CD4-positive, alpha-beta memory T cell (primary cell): Measurements from ENCODE around the gene DYSF. TPM values are rescaled to one million over a fixed set of nuclear protein-coding genes. Genes with fewer than 3 reads are reported as not detected.
"Not testable (repeated sequence)": the region's sequence is repeated elsewhere in the genome, so short reads cannot be mapped to it uniquely, and the experiment has no call there.

Source experiments
- CTCF ChIA-PET: fragments of 350-600 bp; sonication (Branson Sonifier 250); formaldehyde crosslinking; loops from one replicate; lab custom pipeline; 2021; ENCODE audit warnings: inconsistent platforms; ENCODE audit not compliant: partially characterized antibody; lab: Charles Lee
- POLR2A ChIA-PET: fragments of 350-600 bp; sonication (Branson Sonifier 250); formaldehyde crosslinking; loops from one replicate; lab custom pipeline; 2021; ENCODE audit not compliant: partially characterized antibody; lab: Charles Lee
- DNase-seq, 5 donors: peaks; one replicate each; pipeline versions ENCODE4 v3.0.0 to v3.0.0-alpha.2; 2020 to 2022; ENCODE audit warnings: mixed read lengths in 1 of 5
- H3K27ac ChIP-seq: one replicate; pipeline ENCODE4 v1.7.0; 2013; ENCODE audit warnings: low read depth, low read length
- H3K27me3 ChIP-seq: 2 replicates; pipeline ENCODE4 v1.7.0; 2013; ENCODE audit warnings: mild to moderate bottlenecking, low read length, moderate library complexity; ENCODE audit not compliant: insufficient read depth
- H3K36me3 ChIP-seq: 2 replicates; pipeline ENCODE4 v1.7.0; 2013; ENCODE audit warnings: mild to moderate bottlenecking, low read length, moderate library complexity; ENCODE audit not compliant: insufficient read depth
- H3K4me1 ChIP-seq: 2 replicates; pipeline ENCODE4 v1.7.0; 2013; ENCODE audit warnings: mild to moderate bottlenecking, low read length, moderate library complexity; ENCODE audit not compliant: insufficient read depth
- H3K4me3 ChIP-seq, 2 donors: one replicate each; pipeline ENCODE4 v1.7.0; 2013; ENCODE audit warnings: low read length in 2 of 2, mild to moderate bottlenecking in 1 of 2
- H3K9me3 ChIP-seq, 2 donors: one replicate each; pipeline ENCODE4 v1.7.0; 2013; ENCODE audit warnings: low read length in 2 of 2, control low read depth in 1 of 2; ENCODE audit not compliant: control insufficient read depth in 1 of 2
- H3K27ac Mint-ChIP-seq, 7 donors: one replicate each; pipeline ENCODE4 v1.8.0; 2020 to 2021; ENCODE audit warnings: mixed read lengths in 7 of 7, mild to moderate bottlenecking in 6 of 7, inconsistent platforms in 3 of 7, moderate library complexity in 3 of 7
- H3K27me3 Mint-ChIP-seq, 2 donors: one replicate each; pipeline ENCODE4 v1.8.0; 2020 to 2021; ENCODE audit warnings: mixed read lengths in 2 of 2
- H3K36me3 Mint-ChIP-seq, 2 donors: one replicate each; pipeline ENCODE4 v1.8.0; 2020 to 2021; ENCODE audit warnings: mixed read lengths in 2 of 2, inconsistent platforms in 1 of 2, mild to moderate bottlenecking in 1 of 2
- H3K4me1 Mint-ChIP-seq, 4 donors: one replicate each; pipeline ENCODE4 v1.8.0; 2020 to 2021; ENCODE audit warnings: mixed read lengths in 4 of 4, mild to moderate bottlenecking in 1 of 4
- H3K4me3 Mint-ChIP-seq, 8 donors: one replicate each; pipeline ENCODE4 v1.8.0; 2020 to 2021; ENCODE audit warnings: mixed read lengths in 8 of 8, mild to moderate bottlenecking in 7 of 8, moderate library complexity in 6 of 8, inconsistent platforms in 3 of 8
- H3K9me3 Mint-ChIP-seq, 8 donors: one replicate each; pipeline ENCODE4 v1.8.0; 2020 to 2021; ENCODE audit warnings: mixed read lengths in 8 of 8, mild to moderate bottlenecking in 5 of 8, inconsistent platforms in 3 of 8, moderate library complexity in 1 of 8
- intact Hi-C: fragments of 100-400 bp; cut with micrococcal nuclease; formaldehyde crosslinking; loops from one replicate; pipeline ENCODE4 v1.15.1; 2023
- polyA plus RNA-seq, 2 donors: library from polyadenylated mRNA; unstranded; fragments of 300-500 nt; fragmentation: Illumina TruSeq; gene quantifications; one replicate each; pipeline ENCODE4 v1.2.3, GENCODE V29; 2021
- total RNA-seq, 2 experiments: library from RNA; stranded (reverse); gene quantifications; one replicate each; pipeline ENCODE4 v1.2.3, GENCODE V29; 2021

DYSF gene
- total and polyA plus RNA-seq, 4 experiments from 2014 or later: 0.28 to 0.49 TPM; not detected in 2

DNA sequence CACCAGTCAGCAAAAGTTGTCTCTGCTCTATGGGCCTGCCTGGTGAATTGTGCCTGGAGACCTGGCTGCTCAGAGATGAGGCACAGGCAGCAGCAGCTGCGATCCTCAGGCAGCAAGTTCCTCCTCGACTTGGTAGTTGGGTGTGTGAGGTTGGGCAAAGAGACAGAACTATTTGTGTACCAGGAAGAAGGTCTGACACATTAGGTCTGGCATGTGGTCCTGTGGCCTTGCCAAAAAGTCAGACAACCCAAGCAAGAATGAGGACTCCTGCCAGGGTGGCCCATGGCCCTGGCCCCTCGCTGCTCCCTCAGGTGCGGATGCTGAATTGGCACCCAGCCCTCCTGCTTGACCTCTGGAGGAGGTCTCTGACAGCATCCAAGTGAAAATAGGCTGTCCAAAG, 192.7 kb downstream of the DYSF start:
- intact Hi-C loops: no loop called here
- H3K9me3 ChIP-seq: no peaks in the 10 kb centered on the region
- ChIA-PET POLR2A (no interaction called here), CTCF (no interaction called here)
- no peak overlapping the region for H3K4me3 ChIP-seq
- H3K36me3 ChIP-seq: no peaks in the 10 kb centered on the region
- Mint-ChIP-seq H3K4me1 (no peaks in the 10 kb centered on the region), H3K27me3 (peaks cover 20 to 32% of the 10 kb centered on the region in 2 donors), H3K9me3 (peaks cover 0 to 4% (median 0%) of the 10 kb centered on the region in 8 donors), H3K4me3 (no peak overlapping the region), H3K36me3 (no peaks in the 10 kb centered on the region), H3K27ac (no peak overlapping the region)
- no peak overlapping the region for H3K27ac ChIP-seq
- no peaks in the 10 kb centered on the region for H3K4me1 ChIP-seq
- no peaks in the 10 kb centered on the region for H3K27me3 ChIP-seq
- no peak for DNase-seq

DNA sequence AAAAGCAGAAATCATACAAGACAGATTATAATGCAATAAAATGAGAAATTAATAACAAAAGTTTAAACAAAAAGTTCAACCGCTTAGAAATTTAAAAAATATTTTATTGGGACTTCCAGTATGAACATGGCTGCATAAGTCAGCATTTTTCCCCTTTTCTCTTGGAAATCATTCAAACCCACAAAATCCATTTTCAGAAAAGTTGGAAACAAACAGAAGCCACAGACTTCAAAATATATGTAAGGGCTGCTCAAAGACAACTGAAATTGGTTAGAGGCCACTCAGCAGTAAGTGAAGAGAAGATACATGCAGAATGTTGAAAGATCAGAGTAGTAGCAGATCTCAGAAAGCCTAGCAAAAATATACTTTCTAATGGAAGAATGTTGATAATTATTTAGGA, 194.0 kb downstream of the DYSF start:
- CTCF ChIA-PET: no interaction called here
- peaks cover 15 to 27% of the 10 kb centered on the region in 2 donors for H3K27me3 Mint-ChIP-seq
- intact Hi-C loops: no loop called here

DNA sequence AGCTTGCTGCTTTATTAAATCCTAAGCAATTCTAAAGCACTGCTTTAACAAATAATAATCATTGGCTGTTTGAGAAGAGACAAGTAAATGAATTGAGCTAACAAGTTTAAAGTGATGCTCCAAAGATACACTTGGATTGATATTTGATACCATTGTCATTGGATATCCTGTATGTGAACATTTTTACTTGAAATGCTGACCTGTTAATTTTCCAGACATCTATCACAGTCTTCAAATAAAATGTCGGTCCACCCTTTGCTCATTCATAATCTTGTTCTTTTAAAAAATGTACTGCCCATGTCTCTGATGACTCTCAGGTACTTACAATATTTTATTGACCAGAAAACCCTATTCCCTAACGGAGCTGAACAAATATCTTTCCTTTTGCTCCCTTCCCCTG, 202.1 kb downstream of the DYSF start:
- Histone ChIP-seq H3K27ac (no peak overlapping the region), H3K36me3 (no peaks in the 10 kb centered on the region), H3K4me3 (no peak overlapping the region), H3K4me1 (no peaks in the 10 kb centered on the region), H3K27me3 (no peaks in the 10 kb centered on the region), H3K9me3 (no peaks in the 10 kb centered on the region)
- Mint-ChIP-seq H3K27me3 (peaks cover 0 to 4% of the 10 kb centered on the region in 2 donors), H3K27ac (no peak overlapping the region), H3K36me3 (peaks cover 0 to 4% of the 10 kb centered on the region in 2 donors), H3K9me3 (peaks cover 0 to 34% (median 20%) of the 10 kb centered on the region in 8 donors), H3K4me1 (no peaks in the 10 kb centered on the region), H3K4me3 (no peak overlapping the region)
- intact Hi-C loops: no loop called here
- no peak for DNase-seq
- ChIA-PET CTCF (no interaction called here), POLR2A (no interaction called here)

More for the DNA sequence above, 194.0 kb downstream of the DYSF start:
- Mint-ChIP-seq H3K9me3 (peaks cover 0 to 5% (median 0%) of the 10 kb centered on the region in 8 donors), H3K36me3 (no peaks in the 10 kb centered on the region), H3K4me3 (no peak overlapping the region), H3K4me1 (no peaks in the 10 kb centered on the region), H3K27ac (no peak overlapping the region)
- DNase-seq: no peak
- POLR2A ChIA-PET: no interaction called here
- no peak overlapping the region for H3K27ac ChIP-seq
- no peaks in the 10 kb centered on the region for H3K36me3 ChIP-seq
- H3K4me3 ChIP-seq: no peak overlapping the region
- H3K9me3 ChIP-seq: no peaks in the 10 kb centered on the region
- no peaks in the 10 kb centered on the region for H3K27me3 ChIP-seq
- H3K4me1 ChIP-seq: no peaks in the 10 kb centered on the region

DNA sequence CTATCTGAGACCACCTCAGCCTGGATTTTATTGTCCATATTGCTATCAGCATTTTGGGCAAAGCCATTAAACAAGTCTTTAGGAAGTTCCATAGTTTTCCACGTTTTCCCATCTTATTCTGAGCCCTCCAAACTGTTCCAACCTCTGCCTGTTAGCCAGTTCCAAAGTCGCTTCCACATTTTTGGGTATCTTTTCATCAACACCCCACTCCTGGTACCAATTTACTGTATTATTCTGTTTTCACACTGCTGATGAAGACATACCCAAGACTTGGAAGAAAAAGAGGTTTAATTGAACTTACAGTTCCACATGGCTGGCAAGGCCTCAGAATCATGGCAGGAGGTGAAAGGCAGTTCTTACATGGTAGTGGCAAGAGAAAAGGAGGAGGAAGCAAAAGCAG, 204.9 kb downstream of the DYSF start:
- H3K27me3 ChIP-seq, H3K4me1 Mint-ChIP-seq, H3K36me3 Mint-ChIP-seq, H3K27ac ChIP-seq, H3K9me3 ChIP-seq, intact Hi-C loops, H3K4me3 Mint-ChIP-seq, CTCF ChIA-PET, POLR2A ChIA-PET, H3K36me3 ChIP-seq, DNase-seq, H3K4me3 ChIP-seq, H3K27me3 Mint-ChIP-seq, H3K4me1 ChIP-seq, H3K27ac Mint-ChIP-seq: not testable (repeated sequence)
- peaks cover 0 to 32% (median 20%) of the 10 kb centered on the region in 8 donors for H3K9me3 Mint-ChIP-seq

DNA sequence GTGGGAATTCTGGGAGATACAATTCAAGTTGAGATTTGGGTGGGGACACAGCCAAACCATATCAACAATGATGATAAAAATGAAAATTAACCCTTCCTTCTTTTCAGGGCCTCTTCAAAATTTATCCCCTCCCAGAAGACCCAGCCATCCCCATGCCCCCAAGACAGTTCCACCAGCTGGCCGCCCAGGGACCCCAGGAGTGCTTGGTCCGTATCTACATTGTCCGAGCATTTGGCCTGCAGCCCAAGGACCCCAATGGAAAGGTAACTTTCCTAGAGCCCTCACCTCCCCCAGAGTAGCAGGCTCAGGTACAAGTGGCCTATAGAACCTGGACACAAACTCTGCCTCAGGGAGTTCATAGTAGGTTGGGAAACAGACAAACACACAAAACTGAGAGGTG, 205.4 kb downstream of the DYSF start:
- DNase-seq: no peak
- peaks cover 0 to 3% of the 10 kb centered on the region in 2 donors for H3K27me3 Mint-ChIP-seq
- Histone ChIP-seq H3K36me3 (no peaks in the 10 kb centered on the region), H3K9me3 (no peaks in the 10 kb centered on the region), H3K27me3 (no peaks in the 10 kb centered on the region), H3K4me3 (no peak overlapping the region), H3K27ac (no peak overlapping the region), H3K4me1 (no peaks in the 10 kb centered on the region)
- peaks cover 0 to 32% (median 20%) of the 10 kb centered on the region in 8 donors for H3K9me3 Mint-ChIP-seq
- H3K36me3 Mint-ChIP-seq: peaks cover 0 to 4% of the 10 kb centered on the region in 2 donors
- H3K27ac Mint-ChIP-seq: no peak overlapping the region
- POLR2A ChIA-PET: no interaction called here
- intact Hi-C loops: no loop called here
- H3K4me1 Mint-ChIP-seq: no peaks in the 10 kb centered on the region
- no peak overlapping the region for H3K4me3 Mint-ChIP-seq
- CTCF ChIA-PET: no interaction called here

DNA sequence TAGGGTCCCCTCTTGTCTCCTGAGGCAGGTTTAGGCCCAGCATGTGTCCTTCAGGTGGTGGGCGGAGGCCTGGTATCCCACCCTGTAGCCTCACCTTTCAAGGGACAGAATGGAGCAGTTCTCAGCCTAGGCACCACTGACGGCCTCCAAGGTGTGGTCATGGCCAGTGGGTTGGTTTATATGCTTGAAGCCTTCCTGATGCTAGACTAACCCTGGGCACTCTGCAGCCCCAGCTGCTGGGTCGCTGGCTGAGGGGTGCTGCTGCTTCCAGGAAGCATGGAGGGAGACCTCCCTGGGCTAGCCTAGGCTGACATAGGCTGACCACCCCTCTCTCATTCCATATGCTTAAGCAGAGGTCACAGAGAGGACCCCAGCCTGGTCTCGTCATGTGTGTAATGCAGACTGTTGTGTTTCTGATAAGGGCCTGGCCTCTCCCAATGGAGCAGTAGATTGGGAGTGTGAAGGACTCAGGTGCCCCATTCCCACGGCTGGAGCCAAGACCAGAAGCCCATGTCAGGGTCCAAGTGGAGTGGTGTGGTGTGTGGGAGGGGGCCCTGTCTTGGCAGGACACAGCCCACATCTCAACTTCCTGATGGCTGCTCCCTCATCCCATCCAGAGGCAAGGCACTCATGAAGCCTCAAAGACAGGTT, 206.6 kb downstream of the DYSF start:
- Mint-ChIP-seq H3K4me3 (no peak overlapping the region), H3K4me1 (no peaks in the 10 kb centered on the region), H3K27me3 (peaks cover 0 to 3% of the 10 kb centered on the region in 2 donors), H3K27ac (no peak overlapping the region), H3K36me3 (peaks cover 0 to 4% of the 10 kb centered on the region in 2 donors), H3K9me3 (peaks cover 0 to 32% (median 20%) of the 10 kb centered on the region in 8 donors)
- DNase-seq: no peak
- H3K27me3 ChIP-seq: no peaks in the 10 kb centered on the region
- H3K27ac ChIP-seq: no peak overlapping the region
- no peak overlapping the region for H3K4me3 ChIP-seq
- no peaks in the 10 kb centered on the region for H3K9me3 ChIP-seq
- H3K36me3 ChIP-seq: no peaks in the 10 kb centered on the region
- no peaks in the 10 kb centered on the region for H3K4me1 ChIP-seq
- CTCF ChIA-PET: no interaction called here
- POLR2A ChIA-PET: no interaction called here
- intact Hi-C loops: no loop called here

DNA sequence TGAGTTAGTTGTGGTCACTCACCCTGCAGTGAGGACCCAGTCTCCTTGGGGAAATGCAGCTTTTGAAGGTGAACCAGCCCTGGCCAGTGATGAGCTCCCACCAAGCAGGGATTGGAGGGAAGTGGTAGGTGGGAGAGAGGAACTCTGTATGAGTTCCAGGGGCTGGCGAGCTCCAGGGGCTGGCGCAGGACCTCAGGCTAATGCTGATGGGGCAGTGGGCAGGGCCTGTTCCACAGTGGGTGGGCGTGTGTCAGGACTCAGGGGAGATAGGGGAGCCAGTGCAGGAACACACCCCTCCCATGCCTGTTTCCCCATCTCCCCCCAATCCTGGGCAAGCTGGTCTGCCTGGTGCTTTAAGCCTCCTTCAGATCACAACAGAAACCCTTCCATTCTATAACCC, 208.4 kb downstream of the DYSF start:
- intact Hi-C loops: no loop called here
- ChIA-PET POLR2A (no interaction called here), CTCF (no interaction called here)
- H3K27ac ChIP-seq: no peak overlapping the region
- no peaks in the 10 kb centered on the region for H3K27me3 ChIP-seq
- Mint-ChIP-seq H3K27ac (no peak overlapping the region), H3K36me3 (peaks cover 0 to 4% of the 10 kb centered on the region in 2 donors), H3K27me3 (peaks cover 0 to 3% of the 10 kb centered on the region in 2 donors), H3K9me3 (peaks cover 0 to 24% (median 15%) of the 10 kb centered on the region in 8 donors), H3K4me1 (no peaks in the 10 kb centered on the region), H3K4me3 (no peak overlapping the region)
- DNase-seq: no peak
- H3K4me1 ChIP-seq: no peaks in the 10 kb centered on the region
- H3K36me3 ChIP-seq: no peaks in the 10 kb centered on the region
- H3K9me3 ChIP-seq: no peaks in the 10 kb centered on the region
- H3K4me3 ChIP-seq: no peak overlapping the region
